ENCODE measurements around the gene PDCD11. TPM values are rescaled to one million over a fixed set of nuclear protein-coding genes. Genes with fewer than 3 reads are reported as not detected.
A peak's percentile ranks its signal among the peaks of the same experiment; 100 is the strongest.

The PDCD11 gene
- total RNA-seq, 1 donor from 2014 or later, result 48.5 TPM

DNA sequence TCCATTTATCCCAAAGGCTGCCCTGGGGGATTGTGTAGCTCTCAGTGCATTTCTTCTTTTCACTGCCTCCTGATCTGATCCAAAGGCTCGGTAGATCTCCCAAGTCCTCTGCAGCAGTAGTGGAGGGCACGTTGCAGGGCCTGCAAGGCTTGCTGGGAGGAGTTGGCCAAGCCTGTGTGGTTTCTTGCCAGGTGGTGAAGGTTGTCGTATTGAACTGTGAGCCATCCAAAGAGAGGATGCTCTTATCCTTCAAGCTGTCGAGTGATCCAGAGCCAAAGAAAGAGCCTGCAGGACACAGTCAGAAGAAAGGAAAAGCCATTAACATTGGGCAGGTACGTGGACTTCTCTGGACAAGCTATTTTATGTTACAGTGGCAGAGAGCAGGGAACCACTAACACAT lies 21.2 kb downstream of the PDCD11 start:
- no peak for DNase-seq (ENCODE audit: low read depth)

DNA sequence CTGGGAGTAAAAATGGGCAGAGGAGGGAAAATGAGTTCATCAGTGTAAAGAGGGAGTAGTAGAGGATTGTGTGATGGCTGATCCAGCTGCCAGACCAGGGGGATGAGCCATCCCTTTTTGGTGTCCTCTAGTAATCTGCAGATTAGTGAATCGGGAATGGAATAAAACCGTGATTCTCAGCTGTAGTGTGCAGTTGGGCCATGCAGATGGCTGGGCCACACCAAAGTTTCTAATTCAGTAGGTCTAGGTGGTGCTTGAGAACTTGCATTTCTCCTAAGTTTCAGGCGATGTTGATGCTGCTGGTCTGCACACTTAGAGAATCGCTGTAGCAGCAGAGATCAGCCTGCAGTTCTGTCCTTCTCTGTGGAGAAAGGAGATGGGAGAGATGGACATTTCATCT lies 22.7 kb downstream of the PDCD11 start:
- DNase-seq (ENCODE audit: low read depth), result no peak

DNA sequence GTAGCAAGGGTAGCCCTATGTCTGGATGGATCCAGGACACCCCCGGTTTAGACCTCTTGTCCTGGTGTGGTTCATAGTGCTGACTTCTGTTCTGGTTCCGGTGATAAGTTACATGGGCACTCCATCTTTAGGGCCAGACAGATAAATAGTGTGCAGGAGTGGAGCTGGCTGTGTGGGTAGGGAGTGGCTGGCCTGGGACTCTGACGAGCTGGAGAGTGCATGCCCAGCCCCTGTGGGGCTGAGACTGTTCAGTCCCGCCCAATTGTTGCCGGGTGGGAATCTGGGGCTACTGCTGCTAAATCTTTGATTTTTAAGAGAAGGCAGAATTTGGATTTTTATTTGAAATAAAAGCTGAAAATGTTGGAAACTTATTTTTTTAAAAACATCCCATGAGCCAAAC lies 27.3 kb downstream of the PDCD11 start:
- DNase-seq (ENCODE audit: low read depth), result no peak

DNA sequence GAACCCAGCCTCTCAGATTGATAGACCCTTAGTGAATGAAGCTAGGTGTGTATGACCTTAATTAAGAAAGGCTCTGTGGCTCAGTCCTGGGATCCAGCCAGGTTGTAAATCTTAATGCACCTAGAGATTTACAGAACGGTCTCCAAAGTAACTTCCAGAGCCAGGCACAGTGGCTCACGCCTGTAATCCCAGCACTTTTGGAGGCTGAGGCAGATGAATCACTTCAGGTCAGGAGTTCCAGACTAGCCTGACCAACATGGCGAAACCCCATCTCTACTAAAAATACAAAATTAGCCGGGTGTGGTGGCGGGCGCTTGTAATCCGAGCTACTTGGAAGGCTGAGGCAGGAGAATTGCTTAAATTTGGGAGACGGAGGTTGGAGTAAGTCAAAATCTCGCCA lies 31.4 kb downstream of the PDCD11 start:
- DNase-seq (ENCODE audit: low read depth), result no peak

GRCh38 chr10:103428989-103429643 lies 32.7 kb downstream of the PDCD11 start:
- DNase-seq (ENCODE audit: low read depth), result no peak

DNA sequence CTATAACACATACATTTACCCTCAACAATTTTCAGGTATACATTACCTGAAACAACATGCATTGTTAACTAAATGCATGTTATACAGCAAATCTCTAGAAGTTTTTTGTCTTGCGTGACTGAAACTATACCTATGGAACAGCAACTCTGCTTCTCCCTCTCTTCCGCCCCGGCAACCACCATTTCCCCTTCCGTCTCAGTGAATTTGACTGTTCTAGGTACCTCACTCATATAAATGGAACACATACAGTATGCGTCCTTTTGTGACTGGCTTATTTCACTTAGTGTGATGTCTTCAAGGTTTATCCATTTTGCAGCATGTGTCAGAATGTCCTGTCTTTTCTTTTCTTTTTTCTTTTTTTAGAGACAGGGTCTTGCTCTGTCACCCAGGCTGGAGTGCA lies 33.2 kb downstream of the PDCD11 start:
- no peak for DNase-seq (ENCODE audit: low read depth)

GRCh38 chr10:103431902-103432301 lies 35.5 kb downstream of the PDCD11 start:
- DNase-seq (ENCODE audit: low read depth), result no peak

- peak; percentile 15 for DNase-seq (ENCODE audit: low read depth)
Measured at GRCh38 chr10:103433858-103434257, 37.4 kb downstream of the PDCD11 start.

DNA sequence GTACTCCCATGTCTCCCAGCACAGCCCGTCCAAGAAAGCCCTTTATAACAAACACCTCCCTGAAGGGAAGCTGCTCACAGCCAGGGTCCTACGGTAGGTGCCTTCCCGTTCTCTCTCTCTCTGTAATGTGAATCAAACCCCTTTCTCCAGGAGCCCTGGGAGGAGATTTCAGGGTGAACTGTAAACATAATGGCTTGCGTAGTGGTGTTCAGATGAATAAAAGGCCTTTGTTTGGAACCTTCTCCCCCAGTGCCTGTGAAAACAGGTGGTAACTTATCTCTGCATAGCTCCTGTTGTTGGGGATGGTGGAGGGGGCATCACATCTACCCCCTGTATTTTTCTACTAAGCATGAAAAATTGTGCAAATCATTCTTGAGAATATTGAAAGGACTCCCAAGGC lies 43.4 kb downstream of the PDCD11 start:
- no peak for DNase-seq (ENCODE audit: low read depth)

- no peak for DNase-seq (ENCODE audit: low read depth)
Measured at GRCh38 chr10:103440416-103440815, 44.0 kb downstream of the PDCD11 start.

- DNase-seq (ENCODE audit: low read depth), result no peak
Measured at GRCh38 chr10:103441206-103441605, 44.8 kb downstream of the PDCD11 start.

DNA sequence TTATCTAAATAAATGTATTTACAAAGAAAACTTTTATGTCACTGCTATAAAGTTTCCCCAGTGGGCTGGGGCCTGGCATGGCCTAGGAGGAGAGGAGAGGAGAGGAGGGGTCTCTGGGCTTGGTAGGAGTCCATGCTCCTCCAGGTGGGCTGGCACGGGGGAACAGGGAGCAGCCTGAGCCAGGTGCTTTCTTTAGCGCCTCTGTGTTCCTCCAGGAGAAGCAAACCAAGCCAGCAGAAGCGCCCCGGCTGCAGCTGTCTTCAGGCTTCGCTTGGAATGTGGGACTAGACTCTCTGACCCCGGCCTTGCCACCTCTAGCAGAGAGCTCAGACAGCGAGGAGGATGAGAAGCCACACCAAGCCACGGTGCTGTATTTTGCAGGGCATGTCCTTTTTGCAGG lies 45.2 kb downstream of the PDCD11 start:
- DNase-seq (ENCODE audit: low read depth), result no peak

- no peak for DNase-seq (ENCODE audit: low read depth)
Measured at GRCh38 chr10:103442031-103442461, 45.6 kb downstream of the PDCD11 start.

GRCh38 chr10:103443475-103444185 lies 47.2 kb downstream of the PDCD11 start:
- no peak for DNase-seq (ENCODE audit: low read depth)

DNA sequence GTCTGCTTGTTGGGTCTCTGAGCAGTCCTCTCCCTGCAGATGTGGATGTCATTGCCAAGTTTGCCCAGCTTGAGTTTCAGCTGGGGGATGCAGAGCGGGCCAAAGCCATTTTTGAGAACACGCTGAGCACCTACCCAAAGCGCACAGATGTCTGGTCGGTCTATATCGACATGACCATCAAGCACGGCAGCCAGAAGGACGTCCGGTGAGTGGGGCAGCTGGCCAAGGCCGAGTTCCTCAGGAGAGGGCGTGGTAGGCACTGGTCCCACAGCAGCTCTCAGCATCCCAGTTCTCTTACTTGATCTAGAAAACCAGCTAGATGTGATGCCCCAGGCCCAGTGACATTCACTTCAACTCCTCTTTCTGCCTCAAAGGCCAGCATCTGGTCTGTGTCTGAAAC lies 48.1 kb downstream of the PDCD11 start:
- no peak for DNase-seq (ENCODE audit: low read depth)

DNA sequence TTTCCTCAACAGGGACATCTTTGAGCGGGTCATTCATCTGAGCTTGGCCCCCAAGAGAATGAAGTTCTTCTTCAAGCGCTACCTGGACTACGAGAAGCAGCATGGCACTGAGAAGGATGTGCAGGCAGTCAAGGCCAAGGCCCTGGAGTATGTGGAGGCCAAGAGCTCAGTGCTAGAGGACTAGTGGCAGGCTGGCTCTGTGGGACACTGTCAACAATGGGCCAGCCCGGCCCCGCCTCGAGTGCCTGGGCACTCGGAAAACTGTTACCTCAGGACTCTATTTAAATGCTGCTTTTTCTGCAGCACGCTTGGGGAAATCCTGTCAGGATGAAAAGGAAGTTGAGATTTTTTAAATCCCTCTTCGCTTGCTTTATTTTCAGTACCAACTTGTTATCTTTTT lies 48.9 kb downstream of the PDCD11 start:
- DNase-seq (ENCODE audit: low read depth), result no peak

DNA sequence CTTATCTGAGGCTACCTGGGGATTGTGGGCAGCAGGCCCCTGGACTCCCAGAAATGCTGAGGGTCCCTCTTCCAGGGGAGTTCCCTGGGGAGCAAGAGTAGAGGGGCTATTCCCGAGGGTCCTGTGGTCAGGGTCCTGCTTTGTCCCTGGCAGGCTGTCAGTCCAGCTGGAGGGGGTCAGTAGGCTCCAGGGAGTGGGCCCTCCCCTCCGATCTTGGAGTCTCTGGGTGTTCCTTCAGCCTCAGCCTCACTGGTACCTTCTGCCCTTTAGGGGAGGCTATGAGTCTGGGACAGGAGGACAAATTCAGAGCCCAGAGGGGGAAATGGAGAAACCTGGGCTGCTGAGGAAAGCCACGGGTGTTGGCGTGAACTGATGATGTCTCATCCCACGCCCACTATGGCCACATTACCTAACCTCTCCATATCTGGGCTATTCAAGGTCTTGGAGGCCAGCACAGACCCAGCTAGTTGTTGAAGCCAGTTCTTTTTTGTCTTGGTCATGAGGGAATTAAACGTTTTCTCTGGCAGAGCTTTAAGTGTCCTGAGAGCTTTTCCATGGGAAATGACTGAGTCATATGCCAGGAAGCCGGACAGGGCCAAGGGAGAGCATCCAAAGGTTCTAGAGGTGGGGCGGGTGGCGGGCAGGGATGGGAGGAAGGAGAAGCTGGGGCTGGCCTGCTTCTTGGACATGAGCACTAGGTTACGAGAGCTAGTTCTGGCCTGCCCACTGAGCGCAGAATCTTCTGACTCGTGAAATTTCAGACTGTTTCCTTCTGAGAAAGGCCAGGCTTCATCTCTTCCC lies 49.5 kb downstream of the PDCD11 start:
- no peak for DNase-seq (ENCODE audit: low read depth)

- no peak for DNase-seq (ENCODE audit: low read depth)
Measured at GRCh38 chr10:103447187-103447586, 50.8 kb downstream of the PDCD11 start.

DNA sequence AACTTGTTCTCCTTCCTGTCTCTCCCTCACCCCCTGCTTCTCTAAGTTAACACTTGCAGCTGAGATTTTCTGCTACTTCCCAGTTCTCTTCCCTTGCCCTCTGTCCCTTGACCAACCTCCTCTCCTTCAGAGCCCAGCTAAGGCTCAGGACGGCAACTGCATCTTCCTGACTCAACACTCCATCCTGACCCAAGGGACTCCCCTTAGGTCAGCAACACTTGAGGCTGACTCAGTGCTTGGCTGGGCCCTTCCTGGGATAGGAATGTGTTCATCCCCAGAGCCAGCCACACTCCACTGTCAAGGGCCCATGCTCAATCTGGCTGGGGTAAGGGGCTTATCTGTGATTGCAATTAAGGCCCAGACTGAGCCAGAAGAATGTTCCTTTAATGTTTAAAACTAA lies 52.3 kb downstream of the PDCD11 start:
- peak; percentile 53 for DNase-seq (ENCODE audit: low read depth)

DNA sequence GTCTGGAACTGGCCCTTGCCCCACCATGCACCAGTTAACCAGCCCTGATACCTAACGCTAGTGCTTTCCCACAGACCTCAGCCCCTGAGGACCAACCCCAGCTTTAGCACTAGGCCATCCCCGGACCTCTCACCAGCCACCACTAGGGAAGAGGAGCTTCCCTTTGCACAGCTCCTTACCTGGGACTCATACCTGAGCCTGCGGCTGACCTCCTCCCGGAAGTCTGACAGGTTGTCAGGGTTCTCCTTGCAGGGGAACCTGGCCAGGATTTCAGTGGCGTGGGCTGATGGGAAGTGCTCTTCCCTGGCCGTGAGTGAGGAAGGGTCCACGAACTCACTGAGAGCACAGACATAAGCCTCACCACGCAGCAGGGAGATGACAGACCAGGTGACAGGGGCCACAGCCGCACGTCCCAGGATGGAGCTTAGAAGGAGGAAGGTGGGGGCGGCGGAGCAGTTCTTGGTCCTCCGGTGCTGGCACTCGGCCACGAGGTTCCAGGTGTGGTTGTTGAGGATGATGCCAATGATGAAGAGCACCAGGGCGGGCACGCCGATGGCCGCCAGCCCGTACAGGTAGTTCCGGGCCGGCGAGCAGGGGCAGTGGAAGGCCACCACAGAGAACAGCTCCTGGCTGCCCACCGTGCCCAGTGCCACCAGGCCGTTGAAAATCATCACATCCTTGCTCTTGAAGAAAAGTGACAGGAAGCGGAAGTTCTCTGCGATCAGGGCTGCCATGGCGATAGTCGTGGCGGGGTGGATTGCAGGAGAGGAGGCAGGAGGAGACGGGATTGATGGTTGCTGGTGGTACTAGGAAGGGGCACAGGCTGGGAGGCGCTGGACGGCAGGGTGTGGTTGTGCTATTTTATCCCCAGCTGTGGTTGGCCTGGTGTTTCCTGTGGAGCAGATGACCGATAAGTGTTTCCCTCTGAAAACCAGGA lies 53.0 kb downstream of the PDCD11 start:
- DNase-seq (ENCODE audit: low read depth), result no peak

- no peak for DNase-seq (ENCODE audit: low read depth)
Measured at GRCh38 chr10:103450201-103450695, 53.8 kb downstream of the PDCD11 start.

Data from renal cortical epithelial cell (primary cell).